ENCODE measurements around the gene NEGR1. TPM values are rescaled to one million over a fixed set of nuclear protein-coding genes. Genes with fewer than 3 reads are reported as not detected.

The NEGR1 gene
- total and polyA plus RNA-seq, 2 donors (not counting 3 experiments of a cell fraction or from before 2014, with no cell fraction given), result 6.8 to 21.8 TPM

GRCh38 chr1:71921935-71922559 is 360.3 kb downstream of the NEGR1 start:
- no TSS peak for BruUV-seq (replicated peaks)
- Histone ChIP-seq H3K9me1 (replicated peaks; ENCODE audit: control insufficient read depth, extremely low read depth, insufficient read depth, low read length) (no peaks in the 10 kb centered on the region), H3K4me2 (ENCODE audit: insufficient read depth, low read length) (no peak overlapping the region), H3K79me2 (ENCODE audit: control insufficient read depth, insufficient read depth, low read length) (no peaks in the 10 kb centered on the region), H2AFZ (ENCODE audit: low read depth, low read length) (no peak overlapping the region), H3K9ac (replicated peaks; ENCODE audit: extremely low read depth, insufficient read depth, low read length) (no peak overlapping the region), H3K4me1 (ENCODE audit: control insufficient read depth, extremely low read depth, insufficient read depth, low read length) (no peaks in the 10 kb centered on the region), H4K20me1 (replicated peaks; ENCODE audit: control insufficient read depth, extremely low read depth, insufficient read depth, low read length) (no peaks in the 10 kb centered on the region), H3K27ac (ENCODE audit: insufficient read depth, low read depth, low read length) (no peak overlapping the region), H3K4me3 (replicated peaks in 1 of 3; ENCODE audit: insufficient read depth in 1 of 3, low read depth in 1 of 3, low read length in 3 of 3) (no peak overlapping the region), H3K9me3 (replicated peaks; ENCODE audit: control insufficient read depth, insufficient read depth, low read length) (no peaks in the 10 kb centered on the region), H3K27me3 (ENCODE audit: control insufficient read depth in 2 of 2, insufficient read depth in 2 of 2, low read length in 2 of 2) (no peaks in the 10 kb centered on the region), H3K36me3 (ENCODE audit: control insufficient read depth in 2 of 2, extremely low read depth in 1 of 2, insufficient read depth in 2 of 2, low read length in 2 of 2) (no peaks in the 10 kb centered on the region)
- ChIA-PET CTCF (interaction anchor here (1.4 kb wide), 1 partner anchor 116 kb away, joined by 3 read pairs; no protein-coding TSS in a partner anchor), POLR2A (no interaction called here)
- intact Hi-C loops (cut with micrococcal nuclease) (no loop called here), dilution Hi-C loops (cut with MboI; ENCODE audit: extremely low pct_ligation_motif_present, low sequenced_read_pairs) (no loop called here)
- DNase-seq (ENCODE audit: low read depth, low spot score), result no peak
- TF ChIP-seq GATA2 (IDR thresholded peaks at IDR 0.05; ENCODE audit: insufficient read depth, insufficient read length, low read depth, low read length) (no peak), JUN (IDR thresholded peaks at IDR 0.05; ENCODE audit: borderline replicate concordance, insufficient read depth, insufficient read length, low read depth) (no peak), EZH2 (IDR thresholded peaks at IDR 0.05; ENCODE audit: borderline replicate concordance, low read depth, low read length, severe bottlenecking) (no peak)
- no peak for FAIRE-seq

DNA sequence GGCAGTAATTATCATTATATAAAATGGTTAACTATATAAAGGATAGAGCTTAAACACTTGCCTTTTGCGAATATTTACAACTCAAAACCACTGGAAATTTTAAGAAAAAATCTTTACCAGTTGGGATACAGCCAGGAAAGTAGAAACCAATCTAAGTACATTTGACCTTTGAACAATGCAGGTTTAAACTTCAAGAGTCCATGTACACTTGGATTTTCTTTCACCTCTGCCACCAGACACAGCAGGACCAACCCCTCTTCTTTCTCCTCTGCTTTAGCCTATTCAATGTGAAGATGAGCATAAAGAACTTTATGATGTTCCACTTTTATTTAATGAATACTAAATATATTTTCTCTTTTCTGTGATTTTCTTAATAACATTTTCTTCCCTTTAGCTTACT is 361.1 kb downstream of the NEGR1 start:
- no peaks in the 10 kb centered on the region for H4K20me1 ChIP-seq (replicated peaks; ENCODE audit: control insufficient read depth, extremely low read depth, insufficient read depth, low read length)
- BruUV-seq (replicated peaks), result no TSS peak
- H3K36me3 ChIP-seq (ENCODE audit: control insufficient read depth in 2 of 2, extremely low read depth in 1 of 2, insufficient read depth in 2 of 2, low read length in 2 of 2), result no peaks in the 10 kb centered on the region
- no peak overlapping the region for H3K4me2 ChIP-seq (ENCODE audit: insufficient read depth, low read length)
- H3K27ac ChIP-seq (ENCODE audit: insufficient read depth, low read depth, low read length), result no peak overlapping the region
- no peaks in the 10 kb centered on the region for H3K4me1 ChIP-seq (ENCODE audit: control insufficient read depth, extremely low read depth, insufficient read depth, low read length)
- H3K9ac ChIP-seq (replicated peaks; ENCODE audit: extremely low read depth, insufficient read depth, low read length), result no peak overlapping the region
- no peaks in the 10 kb centered on the region for H3K9me1 ChIP-seq (replicated peaks; ENCODE audit: control insufficient read depth, extremely low read depth, insufficient read depth, low read length)
- ChIA-PET CTCF (interaction anchor here (1.0 to 2.4 kb wide), 2 partner anchors 11 to 17 kb away, joined by 3 to 9 read pairs; no protein-coding TSS in a partner anchor), POLR2A (no interaction called here)
- no peaks in the 10 kb centered on the region for H3K9me3 ChIP-seq (replicated peaks; ENCODE audit: control insufficient read depth, insufficient read depth, low read length)
- dilution Hi-C loops (cut with MboI; ENCODE audit: extremely low pct_ligation_motif_present, low sequenced_read_pairs) (no loop called here), intact Hi-C loops (cut with micrococcal nuclease) (no loop called here)
- H3K79me2 ChIP-seq (ENCODE audit: control insufficient read depth, insufficient read depth, low read length), result no peaks in the 10 kb centered on the region
- FAIRE-seq (no peak), DNase-seq (ENCODE audit: low read depth, low spot score) (no peak)
- TF ChIP-seq POLR2AphosphoS5 (IDR thresholded peaks at IDR 0.05; ENCODE audit: insufficient read depth, low read depth, low read length), result no peak
- no peak for TF ChIP-seq FOS (IDR thresholded peaks at IDR 0.05; ENCODE audit: borderline replicate concordance, insufficient read depth, low read length)
- TF ChIP-seq JUN (IDR thresholded peaks at IDR 0.05; ENCODE audit: borderline replicate concordance, insufficient read depth, insufficient read length, low read depth), result no peak
- TF ChIP-seq, protein P1, sequence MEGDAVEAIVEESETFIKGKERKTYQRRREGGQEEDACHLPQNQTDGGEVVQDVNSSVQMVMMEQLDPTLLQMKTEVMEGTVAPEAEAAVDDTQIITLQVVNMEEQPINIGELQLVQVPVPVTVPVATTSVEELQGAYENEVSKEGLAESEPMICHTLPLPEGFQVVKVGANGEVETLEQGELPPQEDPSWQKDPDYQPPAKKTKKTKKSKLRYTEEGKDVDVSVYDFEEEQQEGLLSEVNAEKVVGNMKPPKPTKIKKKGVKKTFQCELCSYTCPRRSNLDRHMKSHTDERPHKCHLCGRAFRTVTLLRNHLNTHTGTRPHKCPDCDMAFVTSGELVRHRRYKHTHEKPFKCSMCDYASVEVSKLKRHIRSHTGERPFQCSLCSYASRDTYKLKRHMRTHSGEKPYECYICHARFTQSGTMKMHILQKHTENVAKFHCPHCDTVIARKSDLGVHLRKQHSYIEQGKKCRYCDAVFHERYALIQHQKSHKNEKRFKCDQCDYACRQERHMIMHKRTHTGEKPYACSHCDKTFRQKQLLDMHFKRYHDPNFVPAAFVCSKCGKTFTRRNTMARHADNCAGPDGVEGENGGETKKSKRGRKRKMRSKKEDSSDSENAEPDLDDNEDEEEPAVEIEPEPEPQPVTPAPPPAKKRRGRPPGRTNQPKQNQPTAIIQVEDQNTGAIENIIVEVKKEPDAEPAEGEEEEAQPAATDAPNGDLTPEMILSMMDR (IDR thresholded peaks at IDR 0.05; ENCODE audit: extremely low read depth in 1 of 2, insufficient read depth in 1 of 2, low read depth in 1 of 2, low read length in 2 of 2), result no peak
- TF ChIP-seq POLR2A (IDR thresholded peaks at IDR 0.05; ENCODE audit: low read depth, low read length), result no peak
- no peak for TF ChIP-seq MYC (IDR thresholded peaks at IDR 0.05; ENCODE audit: low read depth, low read length)
- TF ChIP-seq GATA2 (IDR thresholded peaks at IDR 0.05; ENCODE audit: insufficient read depth, insufficient read length, low read depth, low read length), result no peak
- no peak for TF ChIP-seq MAX (IDR thresholded peaks at IDR 0.05; ENCODE audit: insufficient read depth, insufficient read length)
- TF ChIP-seq EZH2 (IDR thresholded peaks at IDR 0.05; ENCODE audit: borderline replicate concordance, low read depth, low read length, severe bottlenecking), result no peak
- no peak overlapping the region for H2AFZ ChIP-seq (ENCODE audit: low read depth, low read length)
- no peaks in the 10 kb centered on the region for H3K27me3 ChIP-seq (ENCODE audit: control insufficient read depth in 2 of 2, insufficient read depth in 2 of 2, low read length in 2 of 2)
- H3K4me3 ChIP-seq (replicated peaks in 1 of 3; ENCODE audit: insufficient read depth in 1 of 3, low read depth in 1 of 3, low read length in 3 of 3), result no peak overlapping the region
